ENCODE data around the gene NOL3.

- TF ChIP-seq CTCF (conservative IDR thresholded peaks at IDR 0.05; ENCODE audit: low read length): 0 out of 2 replicates have a peak, but pooled peaks have one; percentile 23
- no peak for TF ChIP-seq EZH2phosphoT487 (IDR thresholded peaks at IDR 0.05; ENCODE audit: borderline replicate concordance)
These were observed 14.0 kb upstream of the NOL3 start for GRCh38 chr16:67156143-67156844.
